ENCODE measurements around the gene RAD51B.
A peak's percentile ranks its signal among the peaks of the same experiment; 100 is the strongest.
"Not testable (repeated sequence)": the region's sequence is repeated elsewhere in the genome, so short reads cannot be mapped to it uniquely, and the experiment has no call there.

RAD51B gene

DNA sequence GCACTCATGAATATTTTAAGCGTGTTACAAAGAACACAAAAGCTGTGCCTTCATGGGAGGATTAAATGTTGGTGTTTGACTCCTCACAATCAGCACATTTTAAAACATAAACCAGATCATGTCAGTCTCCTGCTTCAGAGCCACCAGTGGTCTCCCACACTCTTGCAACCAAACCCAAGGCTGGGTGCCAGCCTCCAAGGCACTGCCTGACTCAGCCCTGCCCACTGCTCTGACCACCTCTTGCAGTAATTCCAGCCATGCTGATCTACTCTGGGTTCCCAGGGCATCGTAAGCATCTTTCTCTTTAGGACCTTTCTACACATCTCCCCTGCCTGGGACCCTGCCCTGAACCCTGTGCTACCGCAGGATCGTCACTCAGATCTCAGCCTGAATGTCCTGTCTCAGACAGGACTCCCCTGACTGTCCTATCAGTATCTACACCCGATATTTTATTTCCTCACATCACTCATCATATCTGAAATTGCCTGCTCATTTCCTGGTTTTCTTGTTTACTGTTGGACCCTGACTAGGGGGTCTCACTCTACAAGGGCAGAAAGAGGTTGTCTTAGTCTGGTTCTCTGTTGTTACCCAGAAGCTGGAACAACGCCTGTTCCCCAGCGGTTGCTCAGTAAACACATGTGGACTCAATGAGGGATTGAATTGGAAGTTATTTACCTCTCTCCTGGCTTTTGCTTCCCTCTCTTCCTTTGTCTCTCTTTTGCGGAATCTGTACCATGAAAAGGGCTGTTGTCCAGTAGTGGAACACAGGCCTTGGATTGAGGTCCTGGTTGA lies 449.8 kb downstream of the RAD51B start:
- no peak for DNase-seq (ENCODE audit: low read depth, low spot score)

DNA sequence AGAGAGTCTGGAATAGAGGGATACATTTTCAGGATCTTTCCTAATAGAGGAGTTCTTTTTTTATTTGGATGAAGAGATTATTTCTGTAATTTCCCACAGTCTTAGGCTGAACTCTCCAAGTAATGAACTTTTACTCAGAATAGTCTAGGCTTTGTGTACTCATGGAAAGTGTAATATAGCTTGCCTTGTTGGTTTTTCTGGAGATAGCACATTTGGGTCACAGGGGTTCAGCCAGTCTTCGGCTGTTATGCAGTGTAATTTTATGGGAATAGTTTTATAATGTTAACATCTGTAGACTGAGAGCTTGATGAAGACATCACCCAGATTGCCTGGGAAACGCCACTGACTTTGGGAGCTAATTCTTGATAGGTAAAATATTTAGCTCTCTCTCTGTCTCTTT lies 450.8 kb downstream of the RAD51B start:
- DNase-seq (ENCODE audit: low read depth, low spot score) = no peak

DNA sequence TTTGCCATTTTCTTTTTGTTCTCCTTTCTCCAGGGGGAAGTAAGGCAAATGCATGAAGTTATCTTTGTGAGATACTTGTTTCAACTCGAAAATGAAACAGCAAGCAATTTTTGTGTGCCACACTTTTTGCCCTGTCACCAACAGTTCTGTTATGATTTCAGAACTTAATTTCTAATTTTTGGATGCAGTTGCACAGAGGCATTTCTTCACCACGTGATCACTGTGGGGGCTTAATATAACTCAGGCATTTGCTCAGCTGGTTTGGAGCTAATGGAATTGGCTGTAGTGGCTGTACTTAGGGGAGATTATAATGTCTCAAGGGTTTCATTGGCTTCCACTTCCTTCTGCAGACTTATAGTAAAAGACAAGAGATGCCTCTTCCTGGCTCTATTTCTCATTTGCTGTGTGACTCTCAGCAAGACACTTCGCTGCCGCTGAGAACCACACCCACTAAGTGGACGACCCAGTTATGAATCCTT lies 452.4 kb downstream of the RAD51B start:
- DNase-seq (ENCODE audit: low read depth, low spot score) = no peak

DNA sequence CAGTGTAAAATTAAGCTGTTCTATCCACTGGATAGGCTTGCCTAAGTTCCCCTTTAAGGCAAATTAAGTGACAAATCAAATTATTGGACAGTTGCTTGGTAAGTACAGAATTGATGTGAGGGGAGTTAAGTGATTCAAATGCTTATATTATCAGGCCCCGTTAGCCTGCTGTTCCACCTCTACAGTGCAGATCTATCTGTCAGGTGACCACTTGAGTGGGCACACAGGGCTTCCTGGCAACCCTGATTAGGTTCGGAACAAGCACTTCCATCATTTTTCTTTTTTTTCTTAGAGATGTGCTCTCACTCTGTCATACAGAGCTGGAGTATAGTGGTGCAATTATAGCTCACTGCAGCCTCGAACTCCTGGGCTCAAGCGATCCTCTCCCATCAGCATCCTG lies 453.8 kb downstream of the RAD51B start:
- DNase-seq (ENCODE audit: low read depth, low spot score) = no peak

DNA sequence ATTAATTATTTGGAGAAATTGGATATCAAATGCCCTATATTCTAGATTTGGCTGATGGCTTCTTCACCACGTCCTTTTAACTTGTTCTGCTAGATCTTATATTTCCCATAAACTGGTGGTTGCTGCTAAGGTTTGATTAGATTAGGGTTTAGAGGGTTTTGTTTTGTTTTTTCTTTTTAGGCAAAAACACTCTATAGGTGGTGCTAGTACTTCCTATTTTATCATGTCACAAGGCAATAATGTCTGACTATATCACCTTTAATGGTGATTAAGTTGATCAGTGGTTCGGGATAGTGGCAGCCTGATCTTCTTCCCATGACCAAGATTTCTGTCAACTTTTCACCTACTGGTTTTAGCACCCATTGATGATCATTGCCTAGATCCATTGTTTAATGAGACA lies 455.1 kb downstream of the RAD51B start:
- DNase-seq (ENCODE audit: low read depth, low spot score) = no peak

DNA sequence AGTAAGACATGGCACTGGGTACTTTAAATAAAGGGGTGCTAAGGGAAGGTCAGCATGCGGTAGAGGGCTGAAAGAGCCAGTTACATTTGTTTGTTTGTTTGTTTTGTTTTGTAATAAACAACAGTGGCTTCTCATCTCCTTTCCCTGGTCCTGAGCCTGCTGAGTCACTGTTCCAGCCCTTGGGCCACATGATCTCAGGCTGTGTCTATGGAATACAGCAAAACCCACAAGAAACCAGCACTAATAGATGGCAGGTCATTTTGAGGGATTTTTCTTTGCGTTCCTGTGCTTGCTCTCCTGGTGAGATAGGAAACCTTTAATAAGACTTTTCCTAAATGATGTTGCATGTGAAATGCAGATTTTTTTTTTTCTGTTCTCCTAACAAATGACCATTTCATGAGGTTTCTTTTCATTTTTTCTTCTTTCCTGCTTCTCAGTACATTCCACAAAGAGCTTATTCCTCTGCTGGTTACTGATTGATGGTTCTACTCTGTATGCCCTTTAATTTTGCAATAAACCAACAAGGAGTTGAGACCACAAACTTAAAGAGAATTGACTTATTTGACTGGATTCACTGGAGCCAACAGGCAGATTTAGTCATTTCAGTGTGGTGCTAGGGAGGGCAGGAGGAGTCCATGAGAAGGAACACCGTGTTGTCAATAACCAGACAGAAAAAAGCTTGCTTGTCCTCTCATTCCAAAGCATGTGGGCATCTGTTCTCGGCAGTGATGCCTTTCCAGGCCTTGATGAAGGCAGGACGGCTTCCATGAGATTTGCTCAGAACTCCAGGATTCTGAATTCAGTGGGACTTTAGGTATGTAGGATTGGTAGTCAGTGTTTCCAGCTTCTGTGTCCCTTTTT lies 459.2 kb downstream of the RAD51B start:
- no peak for DNase-seq (ENCODE audit: low read depth, low spot score)

DNA sequence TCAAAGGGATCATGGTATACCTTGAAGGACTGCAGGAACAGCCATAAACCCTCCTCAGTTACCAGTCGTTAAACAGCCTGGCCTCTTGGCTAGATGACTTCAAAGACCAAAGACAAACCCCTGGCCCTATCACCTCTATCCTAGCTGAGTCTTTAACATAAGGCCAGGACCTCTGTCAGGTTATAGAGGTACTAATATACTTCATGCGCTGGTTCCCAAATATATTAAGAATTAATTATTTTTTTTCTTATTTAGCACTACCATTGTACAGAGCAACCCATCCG lies 459.8 kb downstream of the RAD51B start:
- no peak for DNase-seq (ENCODE audit: low read depth, low spot score)

DNA sequence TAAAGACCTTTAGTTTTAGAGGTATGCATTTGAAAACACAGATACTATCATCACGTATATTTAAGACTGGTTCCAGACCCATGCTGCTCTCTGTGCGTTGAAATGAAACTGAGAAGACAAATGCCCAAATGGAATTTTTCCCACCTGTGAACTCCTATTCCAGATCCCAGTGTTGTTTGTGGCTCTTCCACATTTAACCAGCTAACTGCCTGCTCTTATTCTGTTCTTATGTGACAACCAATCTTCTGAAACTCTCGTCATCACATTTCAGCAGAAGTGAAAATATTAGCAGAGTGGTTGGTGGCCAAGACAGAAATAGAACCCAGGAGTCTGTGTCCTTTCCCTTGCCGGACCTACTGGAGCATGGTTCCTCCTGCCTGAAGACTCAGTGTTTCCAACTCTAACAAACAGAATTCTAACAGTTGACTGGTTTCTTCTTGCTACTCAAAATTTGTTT lies 460.2 kb downstream of the RAD51B start:
- no peak for DNase-seq (ENCODE audit: low read depth, low spot score)

DNA sequence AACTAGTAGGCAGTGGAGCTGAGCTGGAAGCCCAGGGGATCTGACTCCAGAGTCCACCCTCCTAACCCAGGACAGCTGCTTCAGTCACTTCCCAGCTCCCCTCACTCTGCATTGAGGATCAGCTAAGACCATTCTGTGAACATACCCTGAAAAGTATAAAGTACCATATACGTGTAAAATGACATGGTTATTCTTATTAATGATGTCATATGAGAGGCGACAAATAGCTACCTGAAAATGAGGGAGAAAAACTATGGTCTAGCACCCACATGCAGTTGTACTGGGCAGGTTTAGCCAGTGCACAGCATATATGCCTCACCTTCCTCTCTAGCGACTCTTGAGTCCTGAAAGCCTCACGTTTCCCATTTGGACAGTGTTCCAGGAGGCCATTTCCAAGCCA lies 461.9 kb downstream of the RAD51B start:
- DNase-seq (ENCODE audit: low read depth, low spot score) = no peak

DNA sequence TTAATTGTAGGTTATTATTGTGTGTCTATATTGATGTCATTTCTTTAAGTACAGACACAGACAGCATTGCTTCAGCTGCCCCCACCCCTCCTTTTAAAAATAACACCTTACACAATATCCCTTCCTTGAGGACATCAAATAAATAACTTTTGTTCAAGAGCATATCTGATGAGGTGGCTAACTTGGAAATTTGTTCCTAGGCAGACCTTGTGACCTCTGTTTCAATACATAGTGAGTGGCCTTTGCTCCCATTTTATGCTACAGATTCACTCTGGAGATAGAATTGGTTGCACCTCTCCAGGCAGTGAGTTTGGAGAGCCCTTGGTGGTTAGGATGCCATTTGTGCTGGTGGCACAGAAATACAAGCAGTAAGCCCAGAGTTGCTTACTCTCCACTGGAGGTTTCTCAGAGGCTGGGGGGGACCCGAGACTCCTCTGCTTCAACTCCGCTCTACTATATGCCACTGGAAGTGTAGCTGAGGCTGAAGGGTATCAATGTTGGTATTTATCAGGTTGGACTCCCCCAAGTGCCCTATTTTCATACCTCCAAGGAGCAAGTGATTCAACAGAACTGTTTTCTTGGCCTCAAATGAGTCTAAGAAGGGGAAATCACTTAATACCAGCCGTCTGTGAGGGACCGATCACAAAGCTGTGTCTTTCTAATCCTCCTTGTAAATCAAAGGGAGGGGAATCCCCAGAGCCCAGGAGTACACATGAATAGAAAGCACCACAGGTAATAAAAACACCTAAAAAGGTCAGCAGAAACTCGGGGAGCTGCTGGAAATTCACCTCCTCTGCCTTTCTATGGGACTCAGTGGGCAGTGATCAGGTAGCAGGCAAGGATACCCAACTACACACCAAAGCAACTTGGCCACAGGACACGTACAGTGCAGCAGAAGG lies 463.1 kb downstream of the RAD51B start:
- no peak for DNase-seq (ENCODE audit: low read depth, low spot score)

DNA sequence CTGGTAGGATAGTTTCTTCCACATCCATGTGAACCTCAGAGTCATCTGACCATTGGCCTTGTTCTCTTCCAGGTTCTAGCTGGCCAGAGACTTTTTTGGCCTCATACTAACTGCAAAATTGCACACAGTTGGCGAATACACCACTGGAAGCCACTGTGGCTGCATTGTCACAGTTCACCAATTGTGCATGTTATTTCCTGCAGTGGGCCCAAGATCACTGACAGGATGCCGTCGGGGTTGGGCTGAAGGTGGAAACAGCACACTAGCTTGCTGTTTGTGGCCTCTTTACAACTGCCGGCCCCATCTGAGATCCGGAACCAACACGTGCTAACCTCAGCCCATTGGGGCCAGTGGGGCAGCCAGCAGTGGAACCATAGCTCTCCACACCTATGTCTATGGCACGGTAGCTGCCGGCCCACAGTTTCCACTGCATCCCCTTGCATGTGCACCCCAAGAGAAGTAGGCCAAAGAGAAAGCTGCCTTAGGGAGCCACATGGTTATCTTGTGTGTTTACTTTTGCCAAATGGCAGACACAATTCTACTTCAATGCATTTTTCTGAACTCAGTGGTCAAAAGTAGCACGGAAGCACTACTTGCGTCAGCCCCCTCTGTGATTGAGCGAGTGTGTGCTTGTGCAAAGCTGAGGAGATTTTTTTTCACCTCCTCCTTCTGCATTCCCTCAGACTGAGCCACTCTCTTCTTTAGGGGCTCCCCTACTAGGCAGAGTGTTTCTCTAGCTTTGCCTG lies 464.0 kb downstream of the RAD51B start:
- no peak for DNase-seq (ENCODE audit: low read depth, low spot score)

DNA sequence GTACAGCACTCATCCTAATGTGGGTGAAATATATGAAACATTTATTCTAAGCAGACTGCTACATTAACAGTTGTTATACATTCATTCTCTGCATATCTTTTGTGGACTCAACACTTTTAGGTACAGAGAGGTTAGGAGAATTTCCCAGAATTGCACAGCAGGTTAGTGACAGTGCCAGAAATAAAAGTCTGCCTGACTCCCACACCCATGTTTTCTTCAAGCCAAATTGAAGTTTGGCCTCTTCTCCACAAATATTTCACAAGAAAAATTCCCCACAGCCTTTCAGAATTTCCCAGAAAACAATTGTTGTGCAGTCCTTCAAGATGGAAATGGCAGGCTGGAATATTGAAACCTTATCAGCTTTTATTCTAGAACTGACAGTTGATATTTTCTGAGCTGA lies 464.8 kb downstream of the RAD51B start:
- no peak for DNase-seq (ENCODE audit: low read depth, low spot score)

DNA sequence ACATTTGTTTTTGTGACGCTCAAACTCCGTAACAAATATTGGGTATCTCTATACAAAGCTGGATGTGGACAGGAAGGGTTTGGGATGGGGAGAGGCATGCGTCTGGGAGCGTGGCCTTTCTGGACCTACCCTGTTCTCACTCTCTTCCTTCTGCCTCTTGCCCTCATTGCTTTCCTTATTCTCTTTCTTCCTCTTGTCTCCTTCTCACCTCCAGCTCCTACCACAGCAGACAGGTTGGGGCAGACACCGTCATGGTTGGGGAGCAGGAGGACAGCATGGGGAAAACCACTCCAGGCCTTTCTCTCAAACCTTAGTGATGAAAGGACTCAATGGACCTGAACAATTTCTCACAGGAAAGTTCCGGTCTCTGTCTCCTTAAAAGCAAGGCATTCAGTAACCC lies 465.3 kb downstream of the RAD51B start:
- no peak for DNase-seq (ENCODE audit: low read depth, low spot score)

DNA sequence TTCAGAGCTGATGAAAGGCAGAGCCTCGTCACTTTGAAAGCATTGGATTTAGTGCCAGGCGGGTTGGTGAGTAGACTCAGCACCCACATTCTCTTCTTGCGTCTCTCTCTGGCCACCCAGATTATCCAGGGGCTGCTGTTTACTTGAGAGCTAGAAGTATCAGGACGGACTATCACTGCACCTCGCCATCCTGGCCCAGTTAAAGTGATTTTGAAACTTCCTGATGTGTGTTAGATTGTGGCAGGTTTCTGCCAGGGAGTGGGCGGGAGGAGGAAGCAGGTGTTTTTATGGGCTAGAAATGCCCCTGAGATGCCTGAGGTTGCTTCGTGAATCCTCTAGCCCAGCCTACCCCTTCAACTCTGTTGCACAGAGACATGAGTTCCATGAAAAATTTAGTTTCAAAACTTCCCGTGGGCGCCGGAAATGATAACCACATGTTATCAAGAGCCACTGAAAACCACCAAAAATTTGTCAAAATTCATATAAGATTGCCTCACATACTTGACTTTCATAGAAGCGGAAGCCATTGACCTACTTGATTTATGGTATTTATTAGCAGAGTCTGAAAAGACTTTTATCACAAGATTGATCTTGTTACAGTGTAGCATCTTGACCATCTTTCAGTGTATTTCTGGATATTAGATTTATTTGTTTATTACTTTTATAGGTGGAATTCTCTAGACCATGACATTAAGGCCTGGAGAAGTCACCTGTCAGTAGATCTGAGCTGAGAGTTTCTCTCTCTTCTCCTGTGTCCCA lies 466.0 kb downstream of the RAD51B start:
- no peak for DNase-seq (ENCODE audit: low read depth, low spot score)

DNA sequence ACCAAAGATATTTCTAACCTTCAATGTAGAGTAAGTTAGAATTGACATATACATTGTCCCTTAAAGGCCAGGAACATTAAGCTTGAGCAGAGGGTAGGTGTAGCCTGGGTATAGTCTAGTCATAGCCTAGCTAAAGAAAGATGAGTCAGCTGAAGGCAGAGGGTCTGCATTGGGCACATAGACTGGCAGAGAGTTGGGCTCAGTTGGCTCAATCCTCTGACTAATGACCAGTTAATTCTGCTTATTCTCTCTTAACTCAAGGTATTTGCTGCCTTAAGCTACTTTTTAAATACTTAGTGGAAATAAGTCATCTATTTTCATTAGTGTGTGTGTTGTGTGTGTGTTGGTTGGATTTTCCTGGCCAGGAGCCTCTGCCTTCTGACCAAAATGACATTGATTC lies 467.1 kb downstream of the RAD51B start:
- DNase-seq (ENCODE audit: low read depth, low spot score) = no peak

DNA sequence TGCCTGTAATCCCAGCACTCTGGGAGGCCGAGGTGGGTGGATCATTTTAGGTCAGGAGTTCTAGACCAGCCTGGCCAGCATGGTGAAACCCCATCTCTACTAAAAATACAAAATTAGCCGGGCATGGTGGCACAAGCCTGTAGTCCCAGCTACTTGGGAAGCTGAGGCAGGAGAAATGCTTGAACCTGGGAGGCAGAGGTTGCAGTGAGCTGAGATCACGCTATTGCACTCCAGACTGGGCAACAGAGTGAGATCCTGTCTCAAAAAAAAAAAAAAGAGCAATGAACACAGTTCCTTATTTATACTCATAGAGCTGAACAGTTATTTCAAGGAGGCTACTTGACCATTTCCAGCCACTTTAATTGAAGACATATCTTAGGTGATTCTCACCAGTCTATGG lies 469.9 kb downstream of the RAD51B start:
- DNase-seq (ENCODE audit: low read depth, low spot score) = not testable (repeated sequence)

DNA sequence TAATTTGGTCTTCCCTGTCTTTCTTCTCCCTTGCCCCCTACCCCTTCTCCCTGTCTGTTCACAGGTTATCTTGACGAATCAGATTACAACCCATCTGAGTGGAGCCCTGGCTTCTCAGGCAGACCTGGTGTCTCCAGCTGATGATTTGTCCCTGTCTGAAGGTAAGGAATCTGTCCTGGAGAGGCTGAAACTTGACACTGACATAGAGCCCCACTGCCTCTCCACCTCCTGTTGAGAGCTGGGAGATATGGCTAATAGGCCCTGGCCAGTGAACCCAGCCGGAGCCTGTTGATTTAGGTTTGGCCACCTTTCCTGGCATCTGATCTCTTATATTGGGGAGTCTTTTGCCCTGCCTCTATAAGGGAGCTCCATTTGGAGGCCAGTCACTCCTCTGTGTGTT lies 472.2 kb downstream of the RAD51B start:
- peak; percentile 80 for DNase-seq (ENCODE audit: low read depth, low spot score)

DNA sequence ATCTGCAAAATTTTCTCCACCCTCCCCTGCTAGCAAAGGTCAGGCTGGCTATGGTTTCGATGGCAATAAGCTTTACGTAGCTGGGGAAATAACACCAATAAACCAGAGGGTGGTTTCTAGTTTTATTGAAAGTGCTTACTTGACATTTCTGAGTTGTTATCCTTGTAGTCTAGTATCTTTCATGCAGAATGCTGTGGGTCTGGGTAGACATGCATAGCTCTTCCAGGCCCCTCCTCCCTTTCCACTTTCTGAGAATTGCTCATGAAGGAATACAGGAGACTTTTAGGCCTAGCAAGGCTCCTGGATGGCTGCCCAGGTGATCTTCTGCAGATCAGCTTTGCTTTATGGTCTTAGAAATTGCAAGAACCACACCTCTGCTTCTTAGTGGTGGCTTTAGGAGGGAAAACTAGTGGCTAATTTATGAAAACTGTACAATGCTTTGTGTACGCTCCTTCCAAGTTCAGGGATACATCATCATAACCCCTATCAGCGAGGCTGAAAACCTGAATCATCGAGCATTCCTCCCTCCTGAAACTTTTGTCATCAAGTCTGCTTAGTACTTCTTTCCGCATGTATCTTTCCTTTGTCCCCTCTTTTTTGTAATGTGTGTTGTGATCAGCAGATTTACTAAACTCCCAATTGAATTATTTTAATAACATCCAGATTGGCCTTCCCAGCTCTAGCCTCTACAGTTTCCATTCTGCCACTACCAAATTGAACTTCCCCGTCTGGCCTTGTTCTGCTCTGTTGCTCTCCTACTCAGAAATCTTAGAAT lies 473.0 kb downstream of the RAD51B start:
- DNase-seq (ENCODE audit: low read depth, low spot score) = no peak

DNA sequence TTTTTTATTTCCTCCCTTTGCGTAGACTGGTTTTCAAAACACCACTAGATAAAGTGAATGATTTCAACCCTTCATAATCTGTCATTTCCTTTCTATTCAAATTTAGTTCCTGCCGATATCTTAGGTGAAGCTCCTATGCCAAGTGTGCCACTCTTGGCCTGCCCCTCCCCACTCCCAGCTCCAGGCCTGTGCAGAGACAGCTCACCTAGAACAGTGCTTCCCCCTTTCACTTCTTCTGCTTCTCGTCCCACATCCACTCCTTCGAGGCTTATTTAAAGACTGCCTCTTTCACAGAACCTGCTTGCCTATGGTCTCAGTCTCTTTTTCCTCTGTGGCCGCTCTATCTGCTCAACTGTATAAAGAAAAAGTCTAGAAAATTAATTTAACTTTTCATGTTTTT lies 473.8 kb downstream of the RAD51B start:
- no peak for DNase-seq (ENCODE audit: low read depth, low spot score)

DNA sequence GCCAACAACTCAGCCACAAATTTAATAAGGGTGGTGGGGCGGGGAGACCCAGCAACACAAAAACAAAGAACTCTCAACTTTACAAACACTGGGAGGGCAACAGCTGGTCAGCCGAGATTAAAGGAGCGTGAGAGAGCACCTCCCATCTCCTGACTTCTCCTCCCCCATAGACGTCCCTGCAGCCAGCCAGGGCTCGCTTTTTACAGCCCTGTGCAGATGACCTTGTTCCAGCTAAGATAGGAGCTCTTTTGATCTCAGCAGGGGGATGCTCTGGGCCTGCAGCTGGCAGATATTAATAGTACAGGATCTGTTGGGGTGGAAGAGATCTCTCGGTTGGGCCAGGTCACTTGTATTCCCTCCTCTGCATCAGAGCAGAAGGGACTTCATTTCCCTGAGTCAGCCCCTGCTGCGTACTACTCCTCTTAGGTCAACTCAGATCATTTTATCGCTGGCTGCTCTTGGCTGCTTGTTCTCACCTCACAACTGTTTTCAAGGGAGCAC lies 475.8 kb downstream of the RAD51B start:
- DNase-seq (ENCODE audit: low read depth, low spot score) = no peak

Data from iPS DF 19.7 (cell line).